NCI-H1105 treated with DMSO at 0.1 percent for 48 hours (cell line): Measurements from ENCODE around the gene LGALS9B.
"Not testable (repeated sequence)": the region's sequence is repeated elsewhere in the genome, so short reads cannot be mapped to it uniquely, and the experiment has no call there.

ENCODE experiments used
- DNase-seq: peaks from one replicate; lab custom pipeline; 2025; lab: John Stamatoyannopoulos, UW

The LGALS9B gene

DNA sequence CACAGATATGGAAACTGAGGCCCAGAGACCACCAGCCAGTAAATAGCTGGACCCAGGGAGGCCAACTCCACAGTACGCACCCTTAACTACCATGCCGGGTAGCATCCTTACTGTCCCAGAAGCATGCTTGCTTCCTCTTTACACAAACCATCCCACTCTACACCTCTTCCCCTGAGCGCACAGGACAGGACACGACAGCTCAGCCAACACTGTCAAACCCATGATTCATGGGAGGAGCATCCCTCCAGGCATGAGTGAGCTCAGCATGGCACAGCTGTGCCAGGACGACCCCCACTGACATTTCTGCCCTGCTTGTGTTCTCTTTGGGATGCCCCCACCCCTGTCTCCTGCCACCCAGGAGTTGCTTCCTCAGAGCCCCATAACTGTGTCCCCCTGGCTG lies 340 bp downstream of the LGALS9B start:
- not testable (repeated sequence) for DNase-seq

DNA sequence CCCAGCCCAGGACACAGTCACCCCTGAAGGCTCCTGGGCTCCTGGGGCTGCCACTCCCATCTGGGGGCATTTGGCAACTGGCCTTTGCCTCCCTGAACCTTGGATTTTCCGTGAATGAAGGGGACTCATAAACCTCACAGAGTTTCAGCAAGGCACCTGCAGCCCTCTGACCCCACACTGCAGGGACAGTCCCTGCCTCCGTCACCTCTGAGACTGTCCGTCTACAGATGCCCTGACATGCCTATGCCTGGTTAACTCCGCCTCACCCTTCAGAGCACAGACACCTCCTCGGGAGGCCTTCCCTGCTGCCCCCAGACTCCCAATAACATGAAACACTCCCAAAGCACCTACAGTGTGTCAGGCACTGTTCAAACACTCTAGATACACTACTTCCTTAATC lies 786 bp downstream of the LGALS9B start:
- not testable (repeated sequence) for DNase-seq

DNA sequence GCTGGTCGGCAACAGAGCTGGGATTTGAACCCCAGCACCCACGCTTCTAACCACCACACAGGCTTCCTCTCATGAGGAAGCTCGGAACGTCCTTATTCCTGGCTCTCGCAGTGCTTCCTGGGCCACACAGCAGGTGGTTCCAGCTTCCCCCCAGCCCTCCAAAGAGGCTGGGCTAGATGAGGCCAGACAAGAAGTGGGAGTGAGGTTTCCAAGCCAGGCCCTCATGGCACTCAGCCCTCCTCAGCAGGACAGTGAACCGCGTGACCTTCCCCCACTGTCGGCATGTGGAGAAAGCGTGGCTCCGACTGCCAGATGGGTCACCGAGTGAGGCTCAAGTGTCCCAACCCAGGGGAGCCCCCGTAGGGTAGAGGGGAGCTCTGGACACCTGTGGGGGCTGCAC lies 1.8 kb downstream of the LGALS9B start:
- DNase-seq, result not testable (repeated sequence)

DNA sequence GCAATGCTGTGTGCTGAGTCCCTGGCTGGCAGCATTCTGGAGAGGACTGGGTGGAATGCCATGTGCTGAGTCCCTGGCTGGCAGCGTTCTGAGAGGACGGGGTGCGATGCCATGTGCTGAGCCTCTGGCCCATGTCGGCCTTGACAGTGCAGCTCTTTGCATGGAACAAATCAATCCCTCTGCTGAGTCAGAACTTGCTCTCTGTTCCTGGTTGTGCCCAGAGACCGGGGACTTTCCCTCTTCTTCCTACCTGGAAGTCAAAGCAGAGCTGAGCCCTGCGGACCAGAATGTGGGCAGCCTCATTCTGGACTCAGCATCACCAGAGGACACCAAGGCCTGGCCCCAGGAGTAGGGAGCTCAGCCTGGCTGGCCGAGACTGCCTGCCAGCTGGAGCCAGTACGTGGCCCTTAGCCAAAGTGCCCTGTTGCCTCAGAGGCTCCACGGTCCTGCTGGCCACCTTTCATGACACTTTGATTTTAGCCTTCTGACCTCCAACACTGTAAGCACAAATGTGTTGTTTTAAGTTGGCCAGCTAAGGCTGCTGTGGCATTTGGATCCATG lies 2.4 kb downstream of the LGALS9B start:
- DNase-seq, result not testable (repeated sequence)

DNA sequence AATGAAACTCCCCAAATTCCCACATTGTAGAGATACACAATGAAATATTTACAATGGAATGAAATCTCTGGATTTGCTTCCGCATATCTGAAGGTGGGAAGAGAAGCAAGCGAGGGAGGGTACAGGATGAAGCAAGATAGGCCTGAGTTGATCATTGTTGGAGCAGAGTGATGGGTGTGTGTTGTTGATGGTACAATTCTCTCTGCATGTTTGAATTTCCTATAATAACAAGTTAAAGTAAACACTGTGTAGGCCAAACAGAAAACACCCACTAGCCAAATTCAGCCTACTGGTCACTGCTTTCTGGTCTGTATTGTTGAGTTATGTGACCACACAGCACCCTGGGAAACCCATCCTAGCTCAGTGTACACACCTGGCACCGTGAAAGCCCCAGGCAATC lies 5.2 kb downstream of the LGALS9B start:
- not testable (repeated sequence) for DNase-seq

DNA sequence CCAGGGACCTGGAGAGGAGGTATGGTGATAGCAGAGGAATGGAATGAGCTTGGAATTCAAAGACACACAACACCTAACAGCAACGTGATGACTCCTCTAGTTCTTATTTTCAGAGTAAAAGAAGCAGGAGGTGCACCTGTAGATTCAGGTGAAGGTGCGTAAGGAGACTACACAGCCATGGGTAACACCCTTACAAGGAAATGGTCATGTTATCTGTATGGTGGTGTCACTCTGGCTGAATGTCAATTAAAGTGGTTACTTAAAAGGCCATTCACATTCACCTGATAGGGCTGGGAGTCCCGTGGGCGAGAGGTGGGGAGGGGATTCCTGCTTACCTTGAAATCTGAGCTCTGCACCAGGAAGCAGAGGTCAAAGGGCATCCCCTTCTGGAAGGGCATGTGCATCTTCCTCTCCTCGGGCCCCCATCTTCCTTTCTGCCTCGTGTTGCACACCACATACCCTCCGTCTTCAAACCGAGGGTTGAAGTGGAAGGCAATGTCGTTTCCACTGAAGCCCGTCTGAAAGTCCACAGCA lies 9.4 kb downstream of the LGALS9B start:
- not testable (repeated sequence) for DNase-seq

DNA sequence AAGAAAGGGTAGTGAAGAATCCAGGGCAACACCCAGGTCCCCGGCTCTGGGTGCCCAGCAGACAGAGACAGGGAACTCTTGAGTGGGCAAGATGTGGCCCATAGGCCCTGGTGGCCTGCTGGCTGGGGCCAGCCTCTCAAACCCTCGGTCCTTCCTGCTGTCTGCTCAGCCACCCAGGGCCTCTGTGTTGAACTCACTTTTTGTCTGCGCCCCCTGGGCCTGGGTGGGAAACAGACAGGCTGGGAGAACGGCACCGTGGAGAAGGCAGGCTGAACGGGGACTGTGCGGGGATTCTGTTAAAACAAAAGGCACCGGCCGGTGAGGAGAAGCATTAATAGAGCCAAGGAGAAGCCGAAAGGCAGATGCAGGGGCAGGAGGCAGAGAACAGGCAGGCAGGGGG lies 12.2 kb downstream of the LGALS9B start:
- DNase-seq, result not testable (repeated sequence)

DNA sequence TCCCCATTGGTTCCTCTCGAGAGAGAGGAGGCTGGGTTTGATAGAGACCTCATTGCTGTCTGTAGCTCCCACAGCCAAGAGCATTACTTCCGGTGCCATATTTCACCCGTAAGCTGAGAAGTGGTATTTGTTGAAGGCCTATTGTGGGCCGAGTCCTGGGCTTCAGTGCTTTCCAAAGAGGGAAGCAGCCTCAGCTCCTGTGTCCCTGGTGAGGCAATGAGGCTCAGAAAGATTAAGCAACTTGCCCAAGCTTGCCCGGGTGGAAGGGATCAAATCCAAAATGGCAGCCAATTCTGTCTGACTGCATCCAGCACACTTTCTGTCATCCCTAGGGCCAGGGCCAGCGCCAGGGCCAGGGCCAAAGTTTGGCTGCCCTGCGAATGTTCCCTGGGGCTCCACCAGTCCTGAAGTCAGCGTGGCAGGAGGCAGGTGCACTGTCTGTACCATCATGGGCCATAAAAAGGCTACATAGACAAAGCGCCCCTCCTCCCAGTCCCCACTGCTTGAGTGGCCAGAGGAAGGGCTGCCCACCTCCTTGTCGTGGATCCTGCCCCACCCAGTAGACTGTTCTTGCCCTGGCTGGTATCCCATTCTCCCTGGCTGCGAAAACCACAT lies 13.4 kb downstream of the LGALS9B start:
- not testable (repeated sequence) for DNase-seq

DNA sequence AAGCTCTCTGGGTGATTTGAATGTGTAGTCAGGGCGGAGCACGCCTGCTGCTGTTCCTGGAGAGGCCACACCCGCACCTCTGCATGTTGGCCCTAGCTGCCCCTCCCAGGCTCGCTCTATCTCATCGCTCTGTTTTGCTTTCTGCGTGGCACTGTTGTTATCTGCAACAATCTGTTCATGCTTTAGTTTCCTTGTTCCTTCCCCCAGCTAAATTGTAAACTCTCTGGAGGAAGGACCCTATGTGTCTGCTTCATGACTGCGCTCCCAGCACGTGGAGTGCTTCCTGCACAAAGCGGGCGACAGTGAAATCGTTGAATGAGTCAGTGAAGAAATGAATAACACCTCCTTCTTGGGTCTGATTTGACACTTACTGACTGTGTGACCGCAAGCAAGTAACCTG lies 16.5 kb downstream of the LGALS9B start:
- DNase-seq, result not testable (repeated sequence)

DNA sequence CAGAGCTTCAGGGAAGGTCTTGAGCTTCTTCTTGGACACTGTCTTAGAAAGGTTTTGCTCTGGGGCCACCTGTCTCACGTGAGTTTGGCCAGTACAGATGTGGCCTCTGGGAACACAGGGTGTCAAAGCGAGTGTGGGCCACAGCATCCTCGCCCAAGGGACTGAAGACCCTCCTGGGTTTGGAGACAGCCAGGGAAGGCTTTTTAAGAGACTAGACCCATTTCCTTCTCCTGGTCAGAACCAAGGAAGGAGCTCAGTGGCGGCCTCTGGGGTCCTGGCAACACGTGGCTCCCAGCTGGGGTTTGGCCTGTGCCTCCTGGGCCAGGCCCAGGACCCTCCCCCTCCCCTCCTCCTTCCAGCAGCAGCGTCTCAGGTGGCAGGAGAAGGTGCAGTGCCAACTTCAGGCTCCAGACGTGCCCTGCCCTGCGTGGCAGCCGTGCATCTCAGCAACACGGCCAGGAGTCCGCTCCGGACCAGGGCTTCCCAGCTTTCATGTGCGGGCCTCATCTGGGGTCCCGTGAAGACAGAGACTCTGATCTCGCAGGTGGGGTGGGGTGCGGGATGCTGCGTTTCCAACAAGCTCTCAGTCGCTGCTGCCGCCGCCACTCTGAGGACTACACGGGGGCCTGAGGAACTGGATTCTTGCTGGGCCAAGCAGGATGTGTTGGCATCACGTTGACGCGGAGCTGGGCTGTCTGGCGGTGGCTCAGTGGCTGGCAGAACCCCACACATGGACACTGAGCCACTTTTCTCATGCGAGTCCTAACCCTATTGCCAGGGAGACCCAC lies 19.6 kb downstream of the LGALS9B start:
- DNase-seq, result not testable (repeated sequence)

DNA sequence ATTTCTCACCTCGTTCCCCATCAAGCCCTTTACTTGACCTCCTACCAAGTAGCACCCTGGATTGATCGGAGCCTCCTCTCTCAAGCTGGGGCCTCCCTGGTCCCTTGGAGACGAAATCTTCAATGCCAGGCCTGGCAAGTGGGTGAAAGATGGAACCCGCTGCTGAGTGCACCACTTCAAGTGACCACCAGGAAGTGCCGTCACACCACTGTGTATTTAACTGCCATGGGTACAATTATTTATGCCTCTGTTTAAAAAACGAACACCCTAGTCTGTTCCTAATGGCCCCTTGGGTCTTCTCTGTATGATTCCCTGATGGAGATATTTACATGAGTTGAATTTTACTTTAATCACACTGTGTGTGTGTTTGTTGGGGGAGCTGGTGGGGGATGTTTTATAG lies 20.4 kb downstream of the LGALS9B start:
- not testable (repeated sequence) for DNase-seq

DNA sequence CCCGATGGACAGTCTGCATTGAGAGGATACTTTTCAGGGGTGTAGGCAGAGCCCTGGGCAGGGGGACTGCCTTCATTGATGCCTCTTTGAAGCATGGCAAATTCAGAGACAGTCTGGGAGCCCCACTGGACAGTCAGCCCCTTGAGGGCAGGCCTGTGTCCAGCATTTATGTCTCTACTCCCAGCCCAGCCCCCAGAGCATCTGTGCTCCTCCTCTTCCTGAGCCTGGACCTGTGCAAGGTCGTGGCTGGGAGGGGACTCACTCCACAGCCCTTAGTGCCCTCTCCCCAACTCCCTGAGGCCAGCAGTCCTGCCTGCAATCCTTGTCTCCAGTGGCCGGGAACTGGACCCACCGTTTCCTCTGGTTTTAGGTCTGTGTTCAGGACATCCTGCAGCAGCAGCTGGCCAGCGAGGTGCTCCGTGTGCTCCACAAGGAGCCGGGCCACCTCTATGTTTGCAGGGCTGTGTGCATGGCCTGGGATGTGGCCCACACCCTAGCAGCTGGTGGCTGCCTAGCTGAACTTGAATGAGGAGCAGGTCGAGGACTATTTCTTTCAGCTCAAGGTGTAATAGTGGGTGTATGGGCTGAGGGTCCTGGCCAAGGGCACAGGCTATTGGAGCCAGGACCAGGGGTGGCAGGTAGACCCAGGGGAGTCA lies 22.6 kb downstream of the LGALS9B start:
- not testable (repeated sequence) for DNase-seq

DNA sequence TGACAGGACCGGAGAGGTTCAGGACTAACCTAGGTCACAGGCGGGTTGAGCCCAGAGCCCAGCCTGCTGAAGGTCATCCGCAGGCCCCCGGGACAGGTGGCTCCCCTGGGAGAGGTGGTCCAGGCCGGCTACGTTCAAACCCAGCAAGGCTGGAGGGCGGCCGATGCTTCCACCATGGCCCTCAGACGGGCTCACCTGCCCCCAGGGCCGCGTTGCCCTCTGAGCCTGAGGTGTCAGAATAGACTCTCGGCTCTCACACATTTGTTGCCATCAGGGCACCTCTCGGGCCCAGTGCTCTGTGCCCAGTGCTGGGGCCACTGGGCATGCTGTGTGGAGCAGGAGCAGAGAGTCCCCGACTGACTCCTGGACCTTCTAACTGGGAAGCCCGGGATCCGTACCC lies 23.2 kb downstream of the LGALS9B start:
- not testable (repeated sequence) for DNase-seq

DNA sequence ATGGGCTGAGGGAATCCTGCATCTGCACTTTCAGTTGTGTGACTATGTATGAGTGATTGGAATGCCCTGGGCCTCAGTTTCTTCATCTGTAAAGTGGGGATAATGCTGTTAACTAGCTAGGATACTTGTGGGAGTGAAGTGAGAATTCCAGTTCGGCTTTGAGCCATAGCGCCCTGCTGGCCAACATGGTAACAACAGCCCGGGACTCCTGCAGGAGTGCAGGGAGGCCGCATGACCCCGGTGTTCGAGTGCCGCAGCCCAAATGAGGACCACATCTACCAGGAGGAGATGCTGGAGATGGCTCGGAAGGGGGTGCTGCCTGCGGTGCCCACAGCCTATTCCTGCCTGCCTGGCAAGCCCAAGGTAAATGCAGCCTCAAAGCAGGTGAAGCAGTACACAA lies 23.7 kb downstream of the LGALS9B start:
- not testable (repeated sequence) for DNase-seq

DNA sequence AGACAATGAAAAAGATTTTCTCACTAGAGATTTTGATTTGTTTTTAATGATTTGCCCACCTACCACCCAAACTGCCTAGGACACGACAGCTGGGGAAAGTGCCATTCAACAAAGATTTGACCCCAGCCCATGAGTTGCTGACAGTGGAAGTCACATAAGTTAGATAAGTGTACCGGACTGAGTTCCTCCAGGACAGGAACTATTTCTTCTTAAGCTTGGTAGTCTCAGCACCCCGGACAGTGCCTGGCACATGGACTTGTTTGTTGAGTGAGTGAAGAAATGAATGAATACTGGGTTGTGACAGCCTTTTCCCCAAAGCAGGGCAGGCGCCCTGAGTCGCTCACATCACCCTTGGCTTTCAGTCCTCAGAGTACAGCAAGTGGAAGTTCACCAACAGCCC lies 26.7 kb downstream of the LGALS9B start:
- DNase-seq, result not testable (repeated sequence)

DNA sequence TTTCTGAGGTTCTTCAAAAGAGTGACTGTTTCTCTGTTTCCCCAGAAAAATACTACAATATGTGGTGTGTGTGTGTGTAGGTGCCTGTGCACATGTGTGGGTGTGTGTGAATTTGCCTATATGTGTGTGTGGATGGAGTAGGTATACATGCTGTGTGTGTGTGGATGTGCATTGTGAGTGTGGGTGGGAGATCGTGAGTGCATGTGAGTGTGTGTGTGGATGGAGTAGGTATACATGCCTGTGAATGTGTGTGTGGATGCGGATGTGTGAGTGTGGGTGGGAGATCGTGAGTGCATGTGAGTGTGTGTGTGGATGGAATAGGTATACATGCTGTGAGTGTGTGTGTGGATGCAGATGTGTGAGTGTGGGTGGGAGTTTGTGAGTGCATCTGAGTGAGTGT lies 32.2 kb downstream of the LGALS9B start:
- DNase-seq, result not testable (repeated sequence)

DNA sequence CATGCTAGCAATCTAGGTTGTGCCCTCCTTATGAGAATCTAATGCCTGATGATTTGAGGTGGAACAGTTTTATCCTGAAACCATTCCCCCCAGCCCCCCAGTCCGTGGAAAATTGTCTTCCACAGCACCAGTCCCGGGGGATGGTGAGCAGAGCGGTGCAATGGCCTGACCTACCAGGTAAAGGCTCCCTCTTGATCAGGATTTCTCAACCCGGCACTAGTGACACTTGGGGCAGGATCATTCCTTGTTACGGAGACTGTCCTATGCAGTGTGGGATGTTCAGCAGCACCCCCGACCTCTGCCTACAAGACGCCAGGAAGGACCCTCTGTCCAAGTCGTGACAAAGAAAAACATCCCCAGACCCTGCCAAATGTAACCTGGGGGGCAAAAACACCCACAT lies 34.0 kb downstream of the LGALS9B start:
- DNase-seq, result not testable (repeated sequence)

DNA sequence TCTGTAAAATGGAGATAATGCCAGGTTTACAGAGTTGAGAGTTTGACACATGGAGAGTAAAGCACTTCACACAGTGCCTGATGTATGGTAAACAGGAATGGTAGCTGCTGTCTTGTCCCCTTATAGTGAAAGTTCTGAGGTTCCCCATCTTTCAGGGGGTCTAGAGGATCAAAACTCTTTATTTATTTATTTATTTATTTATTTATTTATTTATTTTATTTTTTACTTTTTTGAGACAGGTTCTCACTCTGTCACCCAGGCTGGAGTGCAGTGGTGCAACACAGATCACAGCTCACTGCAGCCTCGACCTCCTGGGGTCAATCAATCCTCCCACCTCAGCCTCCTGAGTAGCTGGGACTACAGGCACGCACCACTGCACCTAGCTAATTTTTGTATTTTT lies 40.1 kb downstream of the LGALS9B start:
- not testable (repeated sequence) for DNase-seq

DNA sequence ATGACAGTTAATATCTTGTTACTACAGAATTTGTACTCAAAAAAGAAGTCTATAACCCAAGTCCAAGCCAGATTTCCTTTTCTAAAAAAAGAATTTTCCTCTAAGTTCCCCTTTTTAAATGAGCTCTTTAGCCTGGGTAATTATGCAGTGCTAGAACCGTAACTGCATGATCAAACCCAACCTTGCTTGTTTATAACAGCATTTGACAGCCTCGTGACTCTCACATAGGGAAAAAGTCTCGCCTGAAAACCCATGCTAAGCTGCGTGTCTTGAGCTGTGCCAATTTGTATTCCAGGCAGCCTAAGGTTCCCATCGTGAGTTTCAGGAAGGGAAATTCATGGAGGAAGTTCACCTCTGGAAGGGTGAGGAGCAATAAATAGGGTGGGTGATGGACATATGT lies 44.5 kb downstream of the LGALS9B start:
- not testable (repeated sequence) for DNase-seq

DNA sequence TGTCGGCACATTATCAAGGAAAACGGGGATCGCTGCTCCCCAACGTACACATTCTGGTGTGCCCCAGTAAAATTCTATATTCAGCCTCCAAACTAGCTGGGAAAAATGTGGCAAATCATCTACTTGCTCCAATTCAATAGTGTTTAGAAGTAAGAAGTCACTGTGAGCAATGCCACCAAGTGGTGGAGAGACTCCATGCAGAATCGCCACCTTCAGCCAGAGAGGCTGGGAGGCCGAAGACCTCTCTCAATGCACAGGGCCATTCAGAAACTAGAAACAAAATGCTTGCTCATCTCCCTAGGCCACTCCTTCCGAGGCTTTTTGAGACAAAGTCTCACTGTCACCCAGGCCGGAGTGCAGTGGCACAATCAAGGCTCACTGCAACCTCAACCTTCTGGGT lies 48.5 kb downstream of the LGALS9B start:
- DNase-seq, result not testable (repeated sequence)

DNA sequence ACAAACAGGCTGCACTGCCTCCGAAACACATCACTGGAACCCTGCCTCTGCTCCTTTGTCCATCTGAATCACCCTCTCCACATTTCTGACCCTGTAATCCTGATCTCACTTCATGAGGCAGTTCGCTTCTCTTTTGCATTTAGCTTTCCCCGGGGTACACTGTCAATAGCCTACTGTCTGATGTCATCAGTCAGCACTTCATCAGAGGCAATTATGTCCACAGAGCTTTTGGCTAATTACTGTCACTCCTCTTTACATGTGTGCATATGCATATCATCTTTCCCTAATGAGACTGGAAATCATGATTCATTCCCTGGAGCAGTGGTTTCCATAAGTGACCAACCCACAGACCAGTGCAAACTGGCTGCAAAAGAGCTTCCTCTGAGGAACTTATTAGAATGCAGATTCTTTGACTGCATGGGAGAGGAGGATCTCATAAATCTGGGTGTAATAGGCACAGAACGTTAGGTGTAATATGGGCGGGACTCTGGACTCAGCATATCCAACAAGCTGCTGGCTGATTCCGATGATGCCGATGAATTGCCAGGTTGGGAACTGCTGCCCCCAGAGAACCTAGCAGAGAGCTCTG lies 49.8 kb downstream of the LGALS9B start:
- DNase-seq, result not testable (repeated sequence)

DNA sequence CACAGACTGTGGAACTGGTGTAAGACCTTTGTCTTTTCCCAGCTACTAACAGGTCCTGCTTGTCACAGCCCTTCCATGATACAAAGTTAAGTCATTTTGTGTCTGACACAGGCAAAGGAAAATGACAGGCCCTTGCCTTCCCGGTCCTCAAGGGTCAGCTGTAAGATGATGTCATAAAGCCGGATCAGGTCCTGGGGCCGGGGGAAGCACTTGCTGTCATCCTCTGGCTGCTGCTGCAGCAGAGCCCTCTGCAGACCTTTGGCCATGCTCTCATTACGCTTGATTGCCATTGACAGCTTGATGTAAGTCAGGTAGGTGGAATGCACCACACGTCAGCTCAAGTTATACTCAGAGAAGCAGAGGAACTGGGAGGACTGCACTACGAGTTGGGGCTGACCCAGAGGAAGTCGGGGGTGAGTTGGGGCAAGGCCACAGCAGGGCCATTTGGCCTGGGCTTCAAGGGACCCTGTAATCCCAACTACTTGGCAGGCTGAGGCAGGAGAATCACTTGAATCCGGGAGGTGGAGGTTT lies 50.9 kb downstream of the LGALS9B start:
- DNase-seq, result not testable (repeated sequence)
